HCT116 (cell line): ENCODE data around the gene PIK3C3.

ENCODE experiments used
- EZH2 ChIP-seq: fragments of 200-600 bp; sonication (generic); IDR thresholded peaks from 2 replicates; pipeline ENCODE4 v1.6.1; 2017; ENCODE audit warnings: antibody characterized with exemption, mixed run types
- FOSL1 ChIP-seq: IDR thresholded peaks from 2 replicates; pipeline ENCODE4 v1.6.1; 2012; ENCODE audit warnings: low read depth
- JUND ChIP-seq: IDR thresholded peaks from 2 replicates; pipeline ENCODE4 v1.6.1; 2012
- POLR2A ChIP-seq: IDR thresholded peaks from 2 replicates; pipeline ENCODE4 v1.7.0; 2011; ENCODE audit warnings: borderline replicate concordance; ENCODE audit not compliant: insufficient read depth, insufficient read length; ENCODE audit errors: extremely low read depth
- TCF7L2 ChIP-seq: IDR thresholded peaks from 2 replicates; pipeline ENCODE4 v1.7.0; 2011; ENCODE audit warnings: borderline replicate concordance, inconsistent platforms; ENCODE audit not compliant: insufficient read depth, insufficient read length; ENCODE audit errors: extremely low read depth
- ZNF274 ChIP-seq: fragments of 200-500 bp; sonication (Bioruptor generic); IDR thresholded peaks from 2 replicates; pipeline ENCODE4 v1.6.1; 2014; ENCODE audit warnings: mild to moderate bottlenecking, low read depth, low read length, inconsistent platforms
- TF ChIP-seq, protein P1 (sequence below), 3 experiments: fragments of 200-600 bp in 1 of 3; sonication (generic) in 1 of 3; IDR thresholded peaks in 2 of 3; conservative IDR thresholded peaks in 1 of 3; 2 replicates each; pipeline ENCODE4 v1.5.1; 2012 to 2017; ENCODE audit warnings: low read depth in 2 of 3, low read length in 2 of 3, antibody characterized with exemption in 1 of 3, borderline replicate concordance in 1 of 3, control low read depth in 1 of 3, mild to moderate bottlenecking in 1 of 3, mixed read lengths in 1 of 3, mixed run types in 1 of 3, moderate library complexity in 1 of 3; ENCODE audit not compliant: insufficient read depth in 1 of 3
- TF ChIP-seq, protein P2 (sequence below): IDR thresholded peaks from 2 replicates; pipeline ENCODE4 v1.6.1; 2011; ENCODE audit warnings: mild to moderate bottlenecking, low read length, moderate library complexity; ENCODE audit not compliant: insufficient replicate concordance; ENCODE audit errors: extremely low read depth
- TF ChIP-seq, protein P3 (sequence below): IDR thresholded peaks from 2 replicates; pipeline ENCODE4 v1.6.1; 2012
- TF ChIP-seq, protein P4 (sequence below): IDR thresholded peaks from 2 replicates; pipeline ENCODE4 v1.6.1; 2012
- TF ChIP-seq, protein P5 (sequence below): IDR thresholded peaks from 2 replicates; pipeline ENCODE4 v1.6.1; 2012; ENCODE audit warnings: low read depth

DNA sequence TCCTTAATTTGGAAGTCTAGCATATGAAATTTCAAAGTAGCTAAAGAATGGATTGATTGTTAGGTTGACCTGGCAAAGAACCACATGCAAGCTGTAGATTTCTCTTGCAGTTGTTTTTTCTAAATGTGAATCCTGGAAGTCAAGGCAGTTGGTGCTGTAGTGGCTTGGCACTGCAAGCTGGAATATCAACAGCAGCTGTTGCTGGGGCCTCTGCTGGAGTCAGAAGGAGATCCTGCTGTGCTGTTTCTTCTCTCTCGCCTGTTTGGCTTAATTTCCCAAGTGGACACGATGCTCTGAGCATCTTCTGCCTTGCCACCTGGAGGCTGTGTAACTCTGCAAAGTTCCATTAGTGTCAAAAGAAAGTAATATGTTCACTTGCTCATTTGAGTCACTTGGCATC lies 12.6 kb downstream of the PIK3C3 start:
- TF ChIP-seq, protein P1, sequence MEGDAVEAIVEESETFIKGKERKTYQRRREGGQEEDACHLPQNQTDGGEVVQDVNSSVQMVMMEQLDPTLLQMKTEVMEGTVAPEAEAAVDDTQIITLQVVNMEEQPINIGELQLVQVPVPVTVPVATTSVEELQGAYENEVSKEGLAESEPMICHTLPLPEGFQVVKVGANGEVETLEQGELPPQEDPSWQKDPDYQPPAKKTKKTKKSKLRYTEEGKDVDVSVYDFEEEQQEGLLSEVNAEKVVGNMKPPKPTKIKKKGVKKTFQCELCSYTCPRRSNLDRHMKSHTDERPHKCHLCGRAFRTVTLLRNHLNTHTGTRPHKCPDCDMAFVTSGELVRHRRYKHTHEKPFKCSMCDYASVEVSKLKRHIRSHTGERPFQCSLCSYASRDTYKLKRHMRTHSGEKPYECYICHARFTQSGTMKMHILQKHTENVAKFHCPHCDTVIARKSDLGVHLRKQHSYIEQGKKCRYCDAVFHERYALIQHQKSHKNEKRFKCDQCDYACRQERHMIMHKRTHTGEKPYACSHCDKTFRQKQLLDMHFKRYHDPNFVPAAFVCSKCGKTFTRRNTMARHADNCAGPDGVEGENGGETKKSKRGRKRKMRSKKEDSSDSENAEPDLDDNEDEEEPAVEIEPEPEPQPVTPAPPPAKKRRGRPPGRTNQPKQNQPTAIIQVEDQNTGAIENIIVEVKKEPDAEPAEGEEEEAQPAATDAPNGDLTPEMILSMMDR (IDR thresholded peaks at IDR 0.05 in 2 of 3, conservative IDR thresholded peaks at IDR 0.05 in 1 of 3; ENCODE audit: borderline replicate concordance in 1 of 3, insufficient read depth in 1 of 3, low read depth in 2 of 3, low read length in 2 of 3), result no peak
- TF ChIP-seq POLR2A, result no peak
- no peak for TF ChIP-seq FOSL1
- no peak for TF ChIP-seq ZNF274
- TF ChIP-seq EZH2, result no peak
- TF ChIP-seq, protein P2, sequence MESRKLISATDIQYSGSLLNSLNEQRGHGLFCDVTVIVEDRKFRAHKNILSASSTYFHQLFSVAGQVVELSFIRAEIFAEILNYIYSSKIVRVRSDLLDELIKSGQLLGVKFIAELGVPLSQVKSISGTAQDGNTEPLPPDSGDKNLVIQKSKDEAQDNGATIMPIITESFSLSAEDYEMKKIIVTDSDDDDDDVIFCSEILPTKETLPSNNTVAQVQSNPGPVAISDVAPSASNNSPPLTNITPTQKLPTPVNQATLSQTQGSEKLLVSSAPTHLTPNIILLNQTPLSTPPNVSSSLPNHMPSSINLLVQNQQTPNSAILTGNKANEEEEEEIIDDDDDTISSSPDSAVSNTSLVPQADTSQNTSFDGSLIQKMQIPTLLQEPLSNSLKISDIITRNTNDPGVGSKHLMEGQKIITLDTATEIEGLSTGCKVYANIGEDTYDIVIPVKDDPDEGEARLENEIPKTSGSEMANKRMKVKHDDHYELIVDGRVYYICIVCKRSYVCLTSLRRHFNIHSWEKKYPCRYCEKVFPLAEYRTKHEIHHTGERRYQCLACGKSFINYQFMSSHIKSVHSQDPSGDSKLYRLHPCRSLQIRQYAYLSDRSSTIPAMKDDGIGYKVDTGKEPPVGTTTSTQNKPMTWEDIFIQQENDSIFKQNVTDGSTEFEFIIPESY, result no peak
- TF ChIP-seq, protein P3, sequence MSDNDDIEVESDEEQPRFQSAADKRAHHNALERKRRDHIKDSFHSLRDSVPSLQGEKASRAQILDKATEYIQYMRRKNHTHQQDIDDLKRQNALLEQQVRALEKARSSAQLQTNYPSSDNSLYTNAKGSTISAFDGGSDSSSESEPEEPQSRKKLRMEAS, result no peak
- TF ChIP-seq JUND, result no peak
- TF ChIP-seq, protein P4, sequence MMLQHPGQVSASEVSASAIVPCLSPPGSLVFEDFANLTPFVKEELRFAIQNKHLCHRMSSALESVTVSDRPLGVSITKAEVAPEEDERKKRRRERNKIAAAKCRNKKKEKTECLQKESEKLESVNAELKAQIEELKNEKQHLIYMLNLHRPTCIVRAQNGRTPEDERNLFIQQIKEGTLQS, result no peak
- no peak for TF ChIP-seq TCF7L2
- TF ChIP-seq, protein P5, sequence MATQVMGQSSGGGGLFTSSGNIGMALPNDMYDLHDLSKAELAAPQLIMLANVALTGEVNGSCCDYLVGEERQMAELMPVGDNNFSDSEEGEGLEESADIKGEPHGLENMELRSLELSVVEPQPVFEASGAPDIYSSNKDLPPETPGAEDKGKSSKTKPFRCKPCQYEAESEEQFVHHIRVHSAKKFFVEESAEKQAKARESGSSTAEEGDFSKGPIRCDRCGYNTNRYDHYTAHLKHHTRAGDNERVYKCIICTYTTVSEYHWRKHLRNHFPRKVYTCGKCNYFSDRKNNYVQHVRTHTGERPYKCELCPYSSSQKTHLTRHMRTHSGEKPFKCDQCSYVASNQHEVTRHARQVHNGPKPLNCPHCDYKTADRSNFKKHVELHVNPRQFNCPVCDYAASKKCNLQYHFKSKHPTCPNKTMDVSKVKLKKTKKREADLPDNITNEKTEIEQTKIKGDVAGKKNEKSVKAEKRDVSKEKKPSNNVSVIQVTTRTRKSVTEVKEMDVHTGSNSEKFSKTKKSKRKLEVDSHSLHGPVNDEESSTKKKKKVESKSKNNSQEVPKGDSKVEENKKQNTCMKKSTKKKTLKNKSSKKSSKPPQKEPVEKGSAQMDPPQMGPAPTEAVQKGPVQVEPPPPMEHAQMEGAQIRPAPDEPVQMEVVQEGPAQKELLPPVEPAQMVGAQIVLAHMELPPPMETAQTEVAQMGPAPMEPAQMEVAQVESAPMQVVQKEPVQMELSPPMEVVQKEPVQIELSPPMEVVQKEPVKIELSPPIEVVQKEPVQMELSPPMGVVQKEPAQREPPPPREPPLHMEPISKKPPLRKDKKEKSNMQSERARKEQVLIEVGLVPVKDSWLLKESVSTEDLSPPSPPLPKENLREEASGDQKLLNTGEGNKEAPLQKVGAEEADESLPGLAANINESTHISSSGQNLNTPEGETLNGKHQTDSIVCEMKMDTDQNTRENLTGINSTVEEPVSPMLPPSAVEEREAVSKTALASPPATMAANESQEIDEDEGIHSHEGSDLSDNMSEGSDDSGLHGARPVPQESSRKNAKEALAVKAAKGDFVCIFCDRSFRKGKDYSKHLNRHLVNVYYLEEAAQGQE, result no peak
